ENCODE results near the gene CNTLN.

Gene CNTLN

DNA sequence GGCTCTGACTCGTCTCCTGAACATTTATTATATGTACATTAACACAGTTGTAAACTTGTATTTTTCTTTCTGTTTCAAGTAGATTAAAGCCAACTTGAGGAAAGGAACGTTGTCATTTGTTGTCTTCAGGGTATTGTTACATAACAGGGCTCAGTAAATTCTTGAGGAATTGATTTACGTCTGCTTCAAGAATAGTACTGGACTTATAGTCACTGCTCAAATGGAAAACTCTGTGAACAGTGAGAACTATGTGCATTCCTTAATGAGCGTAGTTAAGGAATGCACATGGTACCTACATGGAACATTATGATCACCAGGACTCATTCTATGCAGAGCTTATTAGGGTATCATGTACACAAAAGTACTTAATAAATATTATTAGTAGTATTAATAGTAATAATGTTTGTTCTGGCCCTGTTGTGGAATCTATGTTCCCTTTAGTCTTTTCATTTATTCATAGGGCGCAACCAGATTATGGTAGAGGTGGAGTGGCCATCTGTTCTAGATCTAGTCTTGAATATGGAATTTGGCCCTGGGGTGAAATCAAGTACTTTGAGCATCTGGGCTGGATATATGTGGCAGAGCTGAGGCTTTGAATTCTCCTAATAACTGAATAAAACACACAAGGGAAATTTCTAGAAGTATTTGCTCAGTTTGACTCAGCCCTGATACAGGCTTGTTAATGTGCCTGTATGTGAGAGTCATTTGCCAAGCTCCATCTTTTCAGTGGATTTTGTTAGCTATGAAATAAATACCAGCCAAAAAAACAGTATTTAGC, 335.4 kb downstream of the CNTLN start:
- Histone ChIP-seq H3K4me1 (ENCODE audit: insufficient read depth, low read length, severe bottlenecking) (no peaks in the 10 kb centered on the region), H3K36me3 (ENCODE audit: insufficient read depth, low read length) (no peaks in the 10 kb centered on the region), H3K4me3 (ENCODE audit: low read depth, low read length, poor library complexity, severe bottlenecking) (no peak overlapping the region), H3K9me2 (ENCODE audit: low read depth, low read length) (no peaks in the 10 kb centered on the region), H3F3A (ENCODE audit: insufficient read depth, low read length) (no peaks in the 10 kb centered on the region), H3K27ac (ENCODE audit: low read depth, low read length, poor library complexity, severe bottlenecking) (no peak overlapping the region), H2AFZ (ENCODE audit: low read length) (no peak overlapping the region), H3K9ac (ENCODE audit: low read length) (no peak overlapping the region), H3K4me2 (ENCODE audit: low read length) (no peak overlapping the region), H4K20me1 (ENCODE audit: insufficient read depth, low read length) (no peaks in the 10 kb centered on the region), H3K9me3 (ENCODE audit: low read length) (no peaks in the 10 kb centered on the region), H3K27me3 (ENCODE audit: insufficient read depth, low read length) (no peaks in the 10 kb centered on the region), H3K79me2 (ENCODE audit: insufficient read depth, low read length) (no peaks in the 10 kb centered on the region)
- no peak for TF ChIP-seq CTCF (IDR thresholded peaks at IDR 0.05; ENCODE audit: low read length)

DNA sequence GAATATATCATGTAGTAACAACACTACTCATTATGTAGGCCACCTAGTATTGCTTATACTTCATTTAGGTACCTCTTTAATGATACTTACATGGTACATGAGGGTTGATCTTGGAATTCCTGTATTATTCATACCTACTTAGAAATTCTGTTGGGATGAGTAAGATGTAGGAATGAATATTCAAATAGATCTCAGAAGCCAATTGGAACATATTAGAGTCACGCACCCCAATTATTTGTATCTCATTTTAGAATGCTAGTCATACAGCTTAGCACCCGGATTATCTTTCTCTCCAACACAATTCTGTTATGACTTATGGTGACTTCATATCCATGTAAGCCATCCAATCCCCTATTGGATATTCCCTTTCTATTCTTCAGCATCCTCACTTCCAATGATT, 337.3 kb downstream of the CNTLN start:
- Histone ChIP-seq H3K36me3 (ENCODE audit: insufficient read depth, low read length) (no peaks in the 10 kb centered on the region), H3K9me3 (ENCODE audit: low read length) (no peaks in the 10 kb centered on the region), H3F3A (ENCODE audit: insufficient read depth, low read length) (no peaks in the 10 kb centered on the region), H3K4me3 (ENCODE audit: low read depth, low read length, poor library complexity, severe bottlenecking) (no peak overlapping the region), H3K9me2 (ENCODE audit: low read depth, low read length) (no peaks in the 10 kb centered on the region), H4K20me1 (ENCODE audit: insufficient read depth, low read length) (no peaks in the 10 kb centered on the region), H3K4me1 (ENCODE audit: insufficient read depth, low read length, severe bottlenecking) (no peaks in the 10 kb centered on the region), H3K79me2 (ENCODE audit: insufficient read depth, low read length) (no peaks in the 10 kb centered on the region), H3K9ac (ENCODE audit: low read length) (no peak overlapping the region), H3K4me2 (ENCODE audit: low read length) (no peak overlapping the region), H3K27ac (ENCODE audit: low read depth, low read length, poor library complexity, severe bottlenecking) (no peak overlapping the region), H2AFZ (ENCODE audit: low read length) (no peak overlapping the region), H3K27me3 (ENCODE audit: insufficient read depth, low read length) (no peaks in the 10 kb centered on the region)
- no peak for TF ChIP-seq CTCF (IDR thresholded peaks at IDR 0.05; ENCODE audit: low read length)

DNA sequence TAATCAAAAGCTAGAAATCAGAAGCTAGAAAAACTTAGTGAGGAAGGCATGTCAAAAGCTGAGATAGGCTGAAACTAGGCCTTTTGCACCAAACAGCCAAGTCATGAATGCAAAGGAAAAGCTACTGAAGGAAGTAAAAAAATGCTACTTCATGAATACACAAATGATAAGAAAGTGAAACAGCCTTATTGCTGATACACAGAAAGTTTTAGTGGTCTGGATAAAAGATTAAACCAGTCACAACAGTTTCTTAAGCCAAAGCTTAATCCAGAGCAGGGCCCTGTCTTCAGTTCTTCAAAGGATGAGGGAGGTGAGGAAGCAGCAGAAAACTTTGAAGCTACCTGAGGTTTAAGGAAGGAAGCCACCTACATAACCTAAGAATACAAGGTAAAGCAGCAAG, 341.6 kb downstream of the CNTLN start:
- H2AFZ ChIP-seq (ENCODE audit: low read length) = no peak overlapping the region
- no peaks in the 10 kb centered on the region for H4K20me1 ChIP-seq (ENCODE audit: insufficient read depth, low read length)
- no peaks in the 10 kb centered on the region for H3K9me3 ChIP-seq (ENCODE audit: low read length)
- H3K36me3 ChIP-seq (ENCODE audit: insufficient read depth, low read length) = no peaks in the 10 kb centered on the region
- H3K79me2 ChIP-seq (ENCODE audit: insufficient read depth, low read length) = no peaks in the 10 kb centered on the region
- no peak overlapping the region for H3K4me3 ChIP-seq (ENCODE audit: low read depth, low read length, poor library complexity, severe bottlenecking)
- no peaks in the 10 kb centered on the region for H3K27me3 ChIP-seq (ENCODE audit: insufficient read depth, low read length)
- no peaks in the 10 kb centered on the region for H3F3A ChIP-seq (ENCODE audit: insufficient read depth, low read length)
- H3K9ac ChIP-seq (ENCODE audit: low read length) = no peak overlapping the region
- H3K27ac ChIP-seq (ENCODE audit: low read depth, low read length, poor library complexity, severe bottlenecking) = no peak overlapping the region
- TF ChIP-seq EZH2 (IDR thresholded peaks at IDR 0.05; ENCODE audit: borderline replicate concordance, low read length) (no peak), CTCF (IDR thresholded peaks at IDR 0.05; ENCODE audit: low read length) (no peak)
- H3K9me2 ChIP-seq (ENCODE audit: low read depth, low read length) = no peaks in the 10 kb centered on the region
- H3K4me2 ChIP-seq (ENCODE audit: low read length) = no peak overlapping the region
- no peaks in the 10 kb centered on the region for H3K4me1 ChIP-seq (ENCODE audit: insufficient read depth, low read length, severe bottlenecking)

All from OCI-LY1 (cell line).